Measurements from ENCODE around the gene PLXNB2.
"Not testable (repeated sequence)": the region's sequence is repeated elsewhere in the genome, so short reads cannot be mapped to it uniquely, and the experiment has no call there.

PLXNB2 gene, protein sequence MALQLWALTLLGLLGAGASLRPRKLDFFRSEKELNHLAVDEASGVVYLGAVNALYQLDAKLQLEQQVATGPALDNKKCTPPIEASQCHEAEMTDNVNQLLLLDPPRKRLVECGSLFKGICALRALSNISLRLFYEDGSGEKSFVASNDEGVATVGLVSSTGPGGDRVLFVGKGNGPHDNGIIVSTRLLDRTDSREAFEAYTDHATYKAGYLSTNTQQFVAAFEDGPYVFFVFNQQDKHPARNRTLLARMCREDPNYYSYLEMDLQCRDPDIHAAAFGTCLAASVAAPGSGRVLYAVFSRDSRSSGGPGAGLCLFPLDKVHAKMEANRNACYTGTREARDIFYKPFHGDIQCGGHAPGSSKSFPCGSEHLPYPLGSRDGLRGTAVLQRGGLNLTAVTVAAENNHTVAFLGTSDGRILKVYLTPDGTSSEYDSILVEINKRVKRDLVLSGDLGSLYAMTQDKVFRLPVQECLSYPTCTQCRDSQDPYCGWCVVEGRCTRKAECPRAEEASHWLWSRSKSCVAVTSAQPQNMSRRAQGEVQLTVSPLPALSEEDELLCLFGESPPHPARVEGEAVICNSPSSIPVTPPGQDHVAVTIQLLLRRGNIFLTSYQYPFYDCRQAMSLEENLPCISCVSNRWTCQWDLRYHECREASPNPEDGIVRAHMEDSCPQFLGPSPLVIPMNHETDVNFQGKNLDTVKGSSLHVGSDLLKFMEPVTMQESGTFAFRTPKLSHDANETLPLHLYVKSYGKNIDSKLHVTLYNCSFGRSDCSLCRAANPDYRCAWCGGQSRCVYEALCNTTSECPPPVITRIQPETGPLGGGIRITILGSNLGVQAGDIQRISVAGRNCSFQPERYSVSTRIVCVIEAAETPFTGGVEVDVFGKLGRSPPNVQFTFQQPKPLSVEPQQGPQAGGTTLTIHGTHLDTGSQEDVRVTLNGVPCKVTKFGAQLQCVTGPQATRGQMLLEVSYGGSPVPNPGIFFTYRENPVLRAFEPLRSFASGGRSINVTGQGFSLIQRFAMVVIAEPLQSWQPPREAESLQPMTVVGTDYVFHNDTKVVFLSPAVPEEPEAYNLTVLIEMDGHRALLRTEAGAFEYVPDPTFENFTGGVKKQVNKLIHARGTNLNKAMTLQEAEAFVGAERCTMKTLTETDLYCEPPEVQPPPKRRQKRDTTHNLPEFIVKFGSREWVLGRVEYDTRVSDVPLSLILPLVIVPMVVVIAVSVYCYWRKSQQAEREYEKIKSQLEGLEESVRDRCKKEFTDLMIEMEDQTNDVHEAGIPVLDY (N-terminal part only)

DNA sequence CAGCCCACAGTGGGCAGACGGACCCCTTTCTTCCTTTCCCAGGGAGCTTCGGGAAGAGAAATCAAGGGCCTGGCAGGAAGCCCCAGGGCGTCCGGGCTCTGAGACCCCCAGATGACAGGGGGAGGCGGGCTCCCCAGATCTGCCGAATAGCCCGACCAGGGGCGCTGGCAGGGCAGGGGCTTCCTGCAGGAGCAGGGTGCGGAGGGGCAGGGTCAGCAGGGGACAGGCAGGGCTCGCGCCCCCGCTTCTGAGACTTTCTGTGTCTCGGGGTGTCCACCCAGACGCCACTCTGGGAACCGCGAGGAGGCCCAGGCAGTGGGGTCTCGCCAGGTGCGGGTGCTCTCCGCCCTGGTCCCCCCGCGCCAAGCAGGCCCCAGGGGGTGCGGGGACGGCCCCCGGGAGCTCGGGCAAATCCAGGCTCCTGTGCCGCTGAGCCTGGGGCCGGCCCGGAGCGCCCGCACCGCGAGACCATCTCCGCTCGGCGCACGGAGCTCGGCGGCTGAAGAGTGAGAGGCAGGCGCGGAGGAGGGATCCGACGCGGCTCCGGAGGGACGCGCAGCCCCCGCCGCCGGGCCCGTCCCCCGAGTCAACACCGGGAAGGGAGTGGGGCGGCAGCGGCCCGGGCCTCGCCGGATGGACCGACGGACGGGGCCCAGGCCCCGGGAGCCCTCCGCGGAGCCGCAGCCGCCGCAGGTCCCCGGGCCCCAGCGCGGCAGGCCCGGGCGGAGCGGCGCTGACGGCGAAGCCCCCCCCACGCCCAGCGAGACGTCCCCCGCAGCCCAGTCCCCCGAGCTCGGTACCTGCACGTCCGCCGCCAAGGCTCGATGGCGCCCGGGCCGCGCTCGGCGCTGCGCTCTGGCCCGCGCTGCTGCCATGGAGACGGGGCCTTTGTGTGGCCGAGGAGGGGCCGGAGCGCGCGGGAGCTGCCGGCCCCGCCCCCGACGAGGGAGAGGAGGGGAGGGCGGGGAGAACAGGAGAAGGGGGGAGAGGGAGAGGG, at the start of gene PLXNB2:
Gene PLXNB2, minus strand, starts transcription at position 894 of the 997 bp plus-strand sequence. CDS start 17,062 bp downstream, outside the sequence.
- no peak for DNase-seq (ENCODE audit: low read depth)

DNA sequence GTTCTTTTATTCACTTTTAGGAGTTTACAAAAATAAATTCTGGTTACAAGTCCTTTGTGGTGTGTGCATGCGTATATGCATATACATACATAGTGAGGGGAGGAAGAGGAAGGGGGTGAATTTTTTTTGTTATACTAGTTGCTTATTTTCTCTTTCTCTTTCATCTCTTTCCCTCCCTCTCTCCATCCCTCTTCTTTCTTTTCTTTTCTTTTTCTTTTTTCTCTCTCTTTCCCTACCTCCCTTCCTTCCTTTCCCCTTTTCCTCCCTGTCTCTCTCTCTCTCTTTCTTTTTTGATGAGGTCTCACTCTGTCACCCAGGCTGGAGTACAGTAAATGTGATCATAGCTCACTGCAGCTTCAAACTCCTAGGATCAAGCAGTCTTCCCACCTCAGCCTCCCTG, 49.8 kb upstream of the PLXNB2 start:
- no peak for DNase-seq (ENCODE audit: low read depth)

DNA sequence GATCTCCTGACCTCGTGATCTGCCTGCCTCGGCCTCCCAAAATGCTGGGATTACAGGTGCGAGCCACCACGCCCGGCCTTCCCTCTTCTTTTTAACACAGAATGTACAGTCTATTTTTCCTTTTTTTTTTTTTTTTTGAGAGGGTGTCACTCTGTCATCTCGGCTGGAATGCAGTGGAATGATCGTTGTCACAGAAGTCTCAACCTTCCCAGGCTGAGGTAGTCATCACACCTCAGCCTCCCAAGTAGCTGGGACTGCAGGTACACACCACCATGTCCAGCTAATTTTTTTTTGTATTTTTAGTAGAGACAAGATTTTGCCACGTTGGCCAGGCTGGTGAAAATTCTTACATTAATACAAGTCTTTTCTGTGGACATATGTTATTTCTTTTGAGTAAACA, 48.7 kb upstream of the PLXNB2 start:
- no peak for DNase-seq (ENCODE audit: low read depth)

DNA sequence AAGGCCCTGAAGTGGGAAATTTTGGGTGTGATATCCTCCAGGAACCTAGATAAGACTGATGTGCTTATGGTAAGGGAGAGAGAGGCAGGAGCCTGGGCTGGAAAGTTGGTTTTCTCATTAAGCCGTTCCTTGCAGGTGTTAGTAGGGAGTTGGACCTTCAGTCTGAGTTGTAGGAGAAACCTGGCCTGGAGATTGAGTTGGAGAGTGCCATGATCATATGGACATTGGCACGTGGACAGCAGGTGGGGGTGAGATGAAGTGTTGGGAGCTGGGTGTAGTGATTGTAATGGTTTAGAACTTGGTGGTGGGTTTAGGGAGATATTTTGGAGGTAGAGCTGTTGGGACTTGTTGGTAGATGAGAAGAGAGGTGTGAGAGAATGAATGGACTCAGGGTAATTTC, 40.6 kb upstream of the PLXNB2 start:
- no peak for DNase-seq (ENCODE audit: low read depth)

DNA sequence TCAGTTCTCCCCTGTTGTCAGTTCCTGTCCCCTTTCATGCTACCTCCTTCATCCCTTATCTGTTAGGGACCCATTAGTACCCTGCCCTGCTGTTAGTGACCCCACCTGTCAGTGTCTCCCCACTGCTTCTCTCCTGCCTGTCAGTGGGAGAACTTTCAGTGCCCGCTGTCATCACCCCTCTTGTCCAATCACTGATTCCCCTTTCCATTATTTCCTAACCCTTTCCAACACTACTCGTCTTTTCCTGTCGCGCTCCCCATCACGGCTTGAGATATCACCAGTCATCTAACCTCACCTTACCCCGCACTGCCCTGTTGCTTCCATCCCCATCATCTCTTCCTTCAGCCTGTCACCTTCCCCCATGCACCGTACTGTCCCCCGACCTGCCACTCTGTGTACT, 39.7 kb upstream of the PLXNB2 start:
- no peak for DNase-seq (ENCODE audit: low read depth)

DNA sequence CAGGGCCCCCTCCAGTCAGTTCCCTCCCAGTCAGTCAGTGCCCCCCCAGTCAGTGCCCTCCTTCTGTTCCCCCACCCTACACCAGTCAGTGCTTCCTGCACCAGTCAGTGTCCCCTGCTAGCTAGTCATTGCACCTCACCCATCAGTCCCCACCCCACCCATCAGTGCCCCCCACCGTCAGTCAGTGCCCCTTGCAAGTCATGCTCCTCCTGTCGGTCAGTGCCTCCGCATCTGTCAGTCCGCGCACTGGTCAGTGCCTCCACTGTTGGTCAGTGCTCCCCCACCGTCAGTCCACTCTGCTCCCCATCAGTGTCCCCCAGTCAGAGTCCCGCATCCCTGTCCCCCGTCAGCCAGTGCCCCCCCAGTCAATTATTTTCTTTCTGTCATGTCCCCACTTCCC, 39.0 kb upstream of the PLXNB2 start:
- DNase-seq (ENCODE audit: low read depth) = no peak

DNA sequence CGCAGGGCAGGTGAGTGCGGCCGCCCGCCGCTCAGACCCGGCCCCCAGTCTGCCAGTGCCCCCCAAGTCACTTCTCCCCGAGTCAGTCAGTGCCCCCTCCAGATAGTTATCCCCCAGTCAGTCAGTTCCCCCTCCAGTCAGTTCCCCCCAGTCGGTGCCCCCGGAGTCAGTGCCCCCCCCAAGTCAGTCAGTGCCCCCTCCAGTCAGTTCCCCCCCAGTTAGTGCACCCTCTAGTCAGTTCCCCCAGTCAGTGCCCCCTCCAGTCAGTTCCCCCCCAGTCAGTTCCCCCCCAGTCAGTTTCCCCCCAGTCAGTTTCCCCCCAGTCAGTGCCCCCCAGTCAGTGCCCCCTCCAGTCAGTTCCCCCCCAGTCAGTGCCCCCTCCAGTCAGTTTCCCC, 36.1 kb upstream of the PLXNB2 start:
- DNase-seq (ENCODE audit: low read depth) = no peak

DNA sequence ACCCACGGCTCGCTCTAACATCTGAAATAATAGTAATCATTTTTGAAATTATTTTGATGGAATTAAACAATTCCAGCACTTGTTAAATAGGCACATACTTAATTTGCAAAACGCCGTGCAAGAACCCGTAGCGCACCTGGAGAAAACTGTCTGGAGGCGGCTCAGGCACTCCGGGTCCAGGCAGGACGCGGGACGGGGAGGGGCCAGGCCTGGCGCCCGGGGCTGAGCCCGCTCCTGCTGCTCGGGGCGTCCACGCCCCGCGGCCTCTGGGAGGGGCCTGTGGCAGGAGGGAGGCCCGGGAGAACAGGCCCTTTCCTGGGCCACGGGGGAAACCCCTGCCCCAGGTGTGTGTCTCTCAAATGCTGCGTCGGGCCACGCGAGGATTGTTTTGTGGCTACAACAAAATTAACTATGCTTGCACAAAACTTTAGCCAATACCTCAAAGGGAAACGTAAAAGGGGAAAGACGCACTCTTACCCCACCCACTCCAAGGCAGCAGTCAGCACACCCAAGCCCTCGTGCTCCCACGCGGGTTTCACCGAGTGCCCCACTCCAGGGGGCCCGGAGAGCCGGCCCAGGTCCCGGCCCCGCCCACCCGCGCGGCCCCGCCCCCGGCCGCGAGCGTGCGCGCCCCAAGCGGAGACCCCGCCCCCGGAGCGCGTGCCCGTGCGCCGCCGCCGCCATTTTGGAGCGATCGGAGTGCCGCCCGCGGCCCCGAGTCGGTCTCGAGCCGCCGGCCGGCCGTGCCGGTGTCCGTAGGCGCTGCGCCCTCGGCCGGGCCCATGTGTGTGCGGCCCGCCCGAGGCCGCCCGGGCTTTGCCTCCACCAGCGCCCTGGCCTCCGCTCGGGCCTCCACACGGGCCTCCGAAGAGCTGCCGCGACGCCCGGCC, 35.5 kb upstream of the PLXNB2 start, which contains the start of gene PPP6R2:
Gene PPP6R2, plus strand, starts transcription at position 677 of the 890 bp plus-strand sequence. CDS start 50,582 bp downstream, outside the sequence.
- no peak for DNase-seq (ENCODE audit: low read depth)

DNA sequence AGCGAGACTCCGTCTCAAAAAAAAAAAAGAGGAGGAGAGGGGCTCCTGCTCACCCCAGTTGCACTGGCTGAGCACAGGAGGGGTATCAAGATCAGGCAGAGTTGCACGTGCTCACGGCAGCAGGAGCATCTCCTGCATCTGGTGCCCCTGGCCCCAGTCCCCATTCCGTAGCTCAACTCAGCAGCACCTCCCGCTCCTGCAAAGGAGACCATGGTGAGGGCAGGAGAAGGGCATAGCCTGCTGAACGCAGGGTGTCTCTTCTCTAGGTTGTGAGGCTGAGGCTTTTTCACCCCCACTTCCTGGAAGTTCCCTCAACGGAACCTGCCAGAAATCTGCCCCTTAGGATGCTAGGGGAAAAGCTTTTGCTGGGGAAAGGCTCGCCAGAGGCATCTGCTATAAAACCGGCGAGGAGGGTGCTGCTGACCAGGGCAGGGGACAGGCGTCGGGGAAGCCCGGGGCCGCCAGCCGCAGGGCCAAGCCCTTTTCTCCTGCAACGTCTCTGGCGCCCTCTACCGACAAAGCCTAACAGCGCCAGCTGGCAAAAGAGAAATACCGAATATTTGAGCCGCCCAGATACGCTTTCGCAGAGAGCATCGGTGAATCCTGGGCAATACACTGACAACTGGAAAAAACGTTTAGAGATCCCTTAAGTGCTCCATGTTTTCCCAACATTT, 34.7 kb upstream of the PLXNB2 start:
- DNase-seq (ENCODE audit: low read depth) = peak; percentile 54

DNA sequence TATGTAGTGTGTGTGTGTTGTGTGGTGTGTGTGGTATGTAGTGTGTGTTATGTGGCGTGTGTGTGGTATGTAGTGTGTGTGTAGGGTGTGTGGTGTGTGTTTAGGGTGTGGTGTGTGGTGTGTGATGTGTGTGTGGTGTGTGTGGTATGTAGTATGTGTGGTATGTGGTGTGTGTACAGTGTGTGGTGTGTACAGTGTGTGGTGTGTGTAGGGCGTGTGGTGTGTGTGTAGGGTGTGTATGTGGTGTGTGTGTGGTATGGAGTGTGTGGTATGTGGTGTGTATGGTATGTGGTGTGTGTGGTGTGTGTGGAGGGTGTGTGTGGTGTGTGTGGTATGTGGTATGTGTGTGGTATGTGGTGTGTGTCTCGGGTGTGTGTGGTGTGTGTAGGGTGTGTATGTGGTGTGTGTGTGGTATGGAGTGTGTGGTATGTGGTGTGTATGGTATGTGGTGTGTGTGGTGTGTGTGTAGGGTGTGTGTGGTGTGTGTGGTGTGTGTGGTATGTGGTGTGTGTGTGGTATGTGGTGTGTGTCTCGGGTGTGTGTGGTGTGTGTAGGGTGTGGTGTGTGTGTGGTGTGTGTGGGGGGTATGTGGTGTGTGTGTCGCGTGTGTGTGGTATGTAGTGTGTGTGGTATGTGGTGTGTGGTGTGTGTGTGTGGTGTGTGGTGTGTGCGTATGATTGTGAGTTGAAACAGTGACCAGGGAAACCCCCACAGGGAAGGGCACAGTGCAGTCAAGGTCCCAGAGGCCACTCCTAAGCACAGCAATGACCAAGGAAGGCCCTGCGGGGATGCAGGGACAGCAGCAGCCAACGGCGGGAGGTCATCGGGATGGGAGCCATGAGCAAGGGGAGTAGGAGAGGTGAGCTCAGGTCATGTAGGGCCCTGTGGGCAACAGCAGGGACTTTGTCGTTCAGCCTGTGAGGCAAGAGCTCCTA, 32.8 kb upstream of the PLXNB2 start:
- no peak for DNase-seq (ENCODE audit: low read depth)

DNA sequence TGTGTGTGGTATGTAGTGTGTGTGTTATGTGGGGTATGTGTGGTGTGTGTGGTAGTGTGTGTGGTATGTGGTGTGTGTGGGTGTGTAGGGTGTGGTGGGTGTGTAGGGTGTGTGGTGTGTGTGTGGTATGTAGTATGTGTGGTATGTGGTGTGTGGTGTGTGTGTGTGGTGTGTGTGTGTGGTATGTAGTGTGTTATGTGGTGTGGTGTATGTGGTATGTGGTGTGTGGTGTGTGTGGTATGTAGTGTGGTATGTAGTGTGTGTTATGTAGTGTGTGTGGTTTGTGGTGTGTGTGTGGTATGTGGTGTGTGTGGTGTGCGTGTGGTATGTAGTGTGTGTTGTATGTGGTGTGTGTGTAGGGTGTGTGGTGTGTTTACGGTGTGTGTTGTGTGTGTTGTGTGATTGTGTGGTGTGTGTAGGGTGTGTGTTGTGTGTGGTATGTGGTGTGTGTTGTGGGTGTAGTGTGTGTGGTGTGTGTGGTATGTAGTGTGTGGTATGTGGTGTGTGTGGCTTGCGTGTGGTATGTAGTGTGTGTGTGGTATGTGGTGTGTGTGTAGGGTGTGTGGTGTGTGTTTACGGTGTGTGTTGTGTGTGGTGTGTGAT, 31.5 kb upstream of the PLXNB2 start:
- DNase-seq (ENCODE audit: low read depth) = no peak

DNA sequence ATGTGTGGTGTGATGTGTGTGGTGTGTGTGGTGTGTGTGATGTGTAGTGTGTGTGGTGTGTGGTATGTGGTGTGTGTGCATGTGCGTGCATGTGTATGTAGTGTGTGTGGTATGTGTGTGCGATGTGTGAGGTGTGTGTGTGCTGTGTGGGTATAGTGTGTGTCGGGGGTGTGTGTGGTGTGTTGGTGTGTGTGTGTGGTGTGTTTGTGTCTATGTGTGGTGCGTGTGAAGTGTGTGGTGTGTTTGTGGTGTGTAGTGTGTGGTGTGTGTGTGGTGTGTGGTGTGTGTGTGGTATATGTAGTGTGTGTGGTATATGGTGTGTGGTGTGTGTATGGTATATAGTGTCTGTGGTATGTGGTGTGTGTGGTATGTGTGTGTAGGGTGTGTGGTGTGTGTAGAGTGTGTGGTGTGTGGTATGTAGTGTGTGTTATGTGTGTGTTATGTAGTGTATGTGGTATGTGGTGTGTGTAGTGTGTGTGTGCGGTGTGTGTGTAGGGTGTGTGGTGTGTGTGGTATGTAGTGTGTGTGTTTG, 30.7 kb upstream of the PLXNB2 start:
- no peak for DNase-seq (ENCODE audit: low read depth)

DNA sequence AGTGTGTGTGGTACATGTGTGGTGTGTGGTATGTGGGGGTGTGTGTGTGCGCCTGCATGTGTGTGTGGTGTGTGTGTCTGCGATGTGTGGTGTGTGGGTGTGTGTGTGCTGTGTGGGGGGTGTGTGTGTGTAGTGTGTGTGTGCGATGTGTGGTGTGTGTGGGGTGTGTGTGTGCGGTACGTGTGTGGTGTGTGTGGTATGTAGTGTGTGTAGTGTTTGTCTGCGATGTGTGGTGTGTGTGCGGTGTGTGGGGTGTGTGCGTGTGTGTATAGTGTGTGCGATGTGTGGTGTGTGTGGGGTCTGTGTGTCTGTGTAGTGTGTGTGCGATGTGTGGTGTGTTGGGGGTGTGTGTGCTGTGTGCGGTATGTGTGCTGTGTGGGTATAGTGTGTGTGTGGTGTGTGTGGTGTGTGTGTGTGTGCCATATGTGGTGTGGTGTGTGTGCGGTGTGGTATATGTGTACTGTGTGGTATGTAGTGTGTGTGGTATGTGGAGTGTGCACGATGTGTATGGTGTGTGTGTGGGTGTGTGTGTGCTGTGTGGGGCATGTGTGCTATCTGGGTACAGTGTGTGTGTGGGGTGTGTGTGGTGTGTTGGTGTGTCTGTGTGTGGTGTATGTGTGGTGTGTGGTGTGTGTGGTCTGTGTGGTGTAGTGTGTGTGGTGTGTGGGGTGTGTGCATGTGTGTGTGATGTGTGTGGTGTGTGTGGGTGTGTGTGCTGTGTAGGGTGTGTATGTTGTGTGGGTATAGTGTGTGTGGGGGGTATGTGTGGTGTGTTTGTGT, 30.0 kb upstream of the PLXNB2 start:
- no peak for DNase-seq (ENCODE audit: low read depth)

DNA sequence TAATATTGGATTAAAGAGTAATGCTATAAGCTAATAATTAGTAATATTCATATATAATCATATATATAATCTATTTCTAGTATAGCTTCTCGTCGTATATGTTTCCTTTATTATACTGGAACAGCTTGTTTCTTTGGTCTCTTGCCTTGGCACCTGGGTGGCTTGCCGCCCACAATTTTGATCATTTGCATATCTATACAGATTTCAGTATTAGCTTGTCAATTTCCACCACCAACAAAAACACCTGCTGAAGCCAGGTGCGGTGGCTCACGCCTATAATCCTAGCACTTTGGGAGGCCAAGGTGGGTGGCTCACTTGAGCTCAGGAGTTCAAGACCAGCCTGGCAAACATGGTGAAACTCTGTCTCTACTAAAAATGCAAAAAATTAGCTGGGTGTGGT, 27.0 kb upstream of the PLXNB2 start:
- not testable (repeated sequence) for DNase-seq (ENCODE audit: low read depth)

DNA sequence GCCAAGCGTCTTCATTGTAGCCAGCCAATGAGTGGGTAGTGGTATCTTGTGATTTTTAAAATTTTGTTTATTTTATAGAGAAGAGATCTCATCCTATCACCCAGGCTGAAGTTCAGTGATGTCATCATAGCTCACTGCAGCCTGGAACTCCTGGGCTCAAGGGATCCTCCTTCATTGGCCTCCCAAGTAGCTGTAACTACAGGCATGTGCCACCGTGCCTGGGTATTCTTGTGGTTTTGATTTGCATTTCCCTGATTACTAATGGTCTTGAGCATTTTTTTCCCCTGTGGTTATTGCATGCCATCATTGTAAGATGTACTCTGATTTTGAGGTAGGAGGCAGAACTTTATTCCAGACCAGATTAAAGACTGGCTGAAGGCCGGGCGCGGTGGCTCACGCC, 21.8 kb upstream of the PLXNB2 start:
- DNase-seq (ENCODE audit: low read depth) = peak; percentile 42

DNA sequence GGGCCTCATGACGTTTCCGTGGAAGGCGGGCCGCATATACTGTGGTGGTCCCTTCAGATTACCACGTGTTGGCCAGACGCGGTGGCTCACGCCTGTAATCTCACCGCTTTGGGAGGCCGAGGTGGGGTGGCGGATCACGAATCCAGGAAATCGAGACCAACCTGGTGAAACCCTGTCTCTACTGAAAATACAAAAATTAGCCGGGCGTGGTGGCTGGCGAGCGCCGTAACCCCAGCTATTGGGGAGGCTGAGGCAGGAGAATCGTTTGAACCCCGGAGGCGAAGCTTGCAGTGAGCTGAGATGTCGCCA, 20.2 kb upstream of the PLXNB2 start:
- no peak for DNase-seq (ENCODE audit: low read depth)

All from HS-5 (cell line).